ENCODE data around the gene CD2AP.

The CD2AP gene

DNA sequence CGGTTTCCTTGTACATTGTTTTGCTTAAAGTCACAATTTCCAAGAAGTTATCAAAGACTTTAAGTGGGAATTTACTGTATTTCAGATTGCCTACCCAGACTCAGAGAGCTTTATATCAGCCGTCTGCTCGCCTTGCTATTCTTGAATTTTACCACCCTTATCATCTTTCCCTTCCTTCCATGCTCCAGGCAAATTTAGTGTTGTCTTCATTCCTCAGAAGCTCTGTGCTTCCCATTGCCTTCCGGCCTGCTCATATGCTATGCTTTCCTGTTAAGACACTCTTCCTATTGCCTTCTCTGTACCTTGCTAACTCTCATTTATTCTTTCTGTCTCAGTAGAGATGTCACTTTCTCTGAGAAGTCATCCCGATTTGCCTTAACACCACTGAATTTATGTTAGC is 52.1 kb downstream of the CD2AP start:
- TF ChIP-seq SIN3A (IDR thresholded peaks at IDR 0.05; ENCODE audit: borderline replicate concordance, insufficient read depth, low read length) (no peak), TAF1 (IDR thresholded peaks at IDR 0.05; ENCODE audit: borderline replicate concordance, insufficient read depth, low read length) (no peak), POLR2AphosphoS5 (IDR thresholded peaks at IDR 0.05; ENCODE audit: low read depth, low read length) (no peak), FOXP2 (optimal IDR thresholded peaks at IDR 0.05; ENCODE audit: borderline replicate concordance, extremely low read depth, extremely low read length, insufficient read depth) (no peak)
- TF ChIP-seq, protein P1, sequence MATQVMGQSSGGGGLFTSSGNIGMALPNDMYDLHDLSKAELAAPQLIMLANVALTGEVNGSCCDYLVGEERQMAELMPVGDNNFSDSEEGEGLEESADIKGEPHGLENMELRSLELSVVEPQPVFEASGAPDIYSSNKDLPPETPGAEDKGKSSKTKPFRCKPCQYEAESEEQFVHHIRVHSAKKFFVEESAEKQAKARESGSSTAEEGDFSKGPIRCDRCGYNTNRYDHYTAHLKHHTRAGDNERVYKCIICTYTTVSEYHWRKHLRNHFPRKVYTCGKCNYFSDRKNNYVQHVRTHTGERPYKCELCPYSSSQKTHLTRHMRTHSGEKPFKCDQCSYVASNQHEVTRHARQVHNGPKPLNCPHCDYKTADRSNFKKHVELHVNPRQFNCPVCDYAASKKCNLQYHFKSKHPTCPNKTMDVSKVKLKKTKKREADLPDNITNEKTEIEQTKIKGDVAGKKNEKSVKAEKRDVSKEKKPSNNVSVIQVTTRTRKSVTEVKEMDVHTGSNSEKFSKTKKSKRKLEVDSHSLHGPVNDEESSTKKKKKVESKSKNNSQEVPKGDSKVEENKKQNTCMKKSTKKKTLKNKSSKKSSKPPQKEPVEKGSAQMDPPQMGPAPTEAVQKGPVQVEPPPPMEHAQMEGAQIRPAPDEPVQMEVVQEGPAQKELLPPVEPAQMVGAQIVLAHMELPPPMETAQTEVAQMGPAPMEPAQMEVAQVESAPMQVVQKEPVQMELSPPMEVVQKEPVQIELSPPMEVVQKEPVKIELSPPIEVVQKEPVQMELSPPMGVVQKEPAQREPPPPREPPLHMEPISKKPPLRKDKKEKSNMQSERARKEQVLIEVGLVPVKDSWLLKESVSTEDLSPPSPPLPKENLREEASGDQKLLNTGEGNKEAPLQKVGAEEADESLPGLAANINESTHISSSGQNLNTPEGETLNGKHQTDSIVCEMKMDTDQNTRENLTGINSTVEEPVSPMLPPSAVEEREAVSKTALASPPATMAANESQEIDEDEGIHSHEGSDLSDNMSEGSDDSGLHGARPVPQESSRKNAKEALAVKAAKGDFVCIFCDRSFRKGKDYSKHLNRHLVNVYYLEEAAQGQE (IDR thresholded peaks at IDR 0.05; ENCODE audit: insufficient read depth in 1 of 2, low read depth in 2 of 2, low read length in 2 of 2), result no peak

DNA sequence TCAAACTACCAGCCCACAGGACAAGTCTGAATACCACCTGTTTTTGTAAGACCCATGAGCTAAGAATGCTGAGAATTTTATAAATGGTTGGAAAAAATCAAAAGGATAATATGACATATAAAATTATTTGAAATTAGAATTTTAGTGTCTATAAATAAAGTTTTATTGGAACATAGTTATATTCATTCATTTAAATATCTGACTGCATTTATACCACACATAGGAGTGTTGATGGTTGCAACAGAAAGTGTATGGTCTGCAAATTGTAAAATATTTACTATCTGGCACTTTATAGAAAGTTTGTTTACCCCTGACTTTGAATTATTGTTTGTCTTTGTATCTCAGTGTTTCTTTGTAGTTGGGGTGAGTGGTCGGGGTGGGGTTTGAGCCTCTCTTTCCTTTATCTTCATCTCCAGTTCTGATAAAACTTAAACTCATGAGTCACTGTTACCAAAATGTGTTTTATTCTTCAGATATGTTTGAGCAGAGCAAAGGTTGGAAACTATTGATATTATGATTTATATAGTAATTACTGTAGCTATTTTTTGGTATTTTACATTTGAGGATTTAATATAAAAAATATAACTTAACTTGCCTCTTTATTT is 55.5 kb downstream of the CD2AP start:
- no peak for TF ChIP-seq POLR2AphosphoS5 (IDR thresholded peaks at IDR 0.05; ENCODE audit: low read depth, low read length)
- TF ChIP-seq SIN3A (IDR thresholded peaks at IDR 0.05; ENCODE audit: borderline replicate concordance, insufficient read depth, low read length), result no peak
- no peak for TF ChIP-seq FOXP2 (optimal IDR thresholded peaks at IDR 0.05; ENCODE audit: borderline replicate concordance, extremely low read depth, extremely low read length, insufficient read depth)
- TF ChIP-seq, protein P1 (IDR thresholded peaks at IDR 0.05; ENCODE audit: insufficient read depth in 1 of 2, low read depth in 2 of 2, low read length in 2 of 2), result no peak
- TF ChIP-seq TAF1 (IDR thresholded peaks at IDR 0.05; ENCODE audit: borderline replicate concordance, insufficient read depth, low read length), result no peak

DNA sequence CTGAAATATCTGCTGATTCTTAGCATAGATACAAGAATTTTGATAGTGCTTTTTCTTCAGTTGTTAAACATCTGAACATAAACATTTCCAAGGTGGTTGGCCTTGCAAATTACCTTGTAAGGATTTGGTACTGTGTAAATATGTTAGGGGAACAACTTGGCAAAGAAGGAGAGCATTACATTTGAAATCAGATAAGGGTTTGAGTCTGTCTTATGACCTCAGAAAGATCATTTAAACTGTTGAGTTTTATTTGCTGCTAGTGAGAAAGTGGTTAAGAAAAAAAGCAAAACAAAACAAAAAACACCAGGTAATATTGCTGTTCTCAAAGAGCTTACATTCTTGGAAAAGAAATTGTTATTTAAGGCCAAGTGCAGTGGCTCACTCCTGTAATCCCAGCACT is 56.5 kb downstream of the CD2AP start:
- no peak for TF ChIP-seq TAF1 (IDR thresholded peaks at IDR 0.05; ENCODE audit: borderline replicate concordance, insufficient read depth, low read length)
- no peak for TF ChIP-seq SIN3A (IDR thresholded peaks at IDR 0.05; ENCODE audit: borderline replicate concordance, insufficient read depth, low read length)
- TF ChIP-seq, protein P1 (IDR thresholded peaks at IDR 0.05; ENCODE audit: insufficient read depth in 1 of 2, low read depth in 2 of 2, low read length in 2 of 2), result no peak
- TF ChIP-seq FOXP2 (optimal IDR thresholded peaks at IDR 0.05; ENCODE audit: borderline replicate concordance, extremely low read depth, extremely low read length, insufficient read depth), result no peak
- TF ChIP-seq POLR2AphosphoS5 (IDR thresholded peaks at IDR 0.05; ENCODE audit: low read depth, low read length), result no peak

DNA sequence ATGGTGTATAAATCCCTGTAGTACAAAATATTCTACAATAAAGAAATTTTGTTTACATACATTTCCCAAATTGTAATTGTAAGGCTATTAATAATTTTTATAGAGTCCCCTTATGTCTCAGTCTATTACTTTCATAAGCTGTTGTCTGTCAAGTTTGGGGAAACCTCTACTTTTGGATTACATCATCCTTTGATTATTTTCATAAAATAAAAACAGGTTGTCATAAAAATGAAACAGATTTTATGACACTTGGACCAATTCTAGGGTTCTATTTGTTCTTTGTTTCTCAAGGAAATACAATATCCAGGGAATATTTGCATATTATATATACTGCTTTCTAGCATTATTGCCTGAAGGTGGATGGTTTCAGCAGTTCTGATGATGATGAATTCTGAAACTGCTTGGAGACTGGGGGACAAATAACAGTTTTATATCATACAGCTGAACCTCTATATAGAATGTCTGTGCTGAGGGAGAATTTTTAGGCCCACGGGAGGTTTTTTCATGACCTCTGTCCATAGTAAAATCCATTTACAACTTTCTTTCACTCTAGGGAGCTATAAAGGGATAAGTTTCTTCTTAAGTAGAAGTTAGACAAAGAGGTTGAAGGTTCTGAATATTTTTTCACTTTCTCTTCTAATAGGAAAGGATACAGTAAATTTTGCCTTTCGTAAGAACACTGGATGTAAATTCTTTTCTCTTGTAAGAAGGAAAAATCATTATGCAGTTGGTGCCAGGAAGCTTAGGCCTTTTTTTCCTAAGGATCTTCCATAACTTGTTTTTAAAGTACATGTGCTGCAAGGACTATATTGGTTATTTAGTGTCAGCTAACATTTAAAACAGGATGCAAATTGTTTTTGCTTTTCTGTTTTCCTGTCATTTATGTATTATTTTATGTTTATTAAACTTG is 58.0 kb downstream of the CD2AP start:
- TF ChIP-seq SIN3A (IDR thresholded peaks at IDR 0.05; ENCODE audit: borderline replicate concordance, insufficient read depth, low read length) (no peak), POLR2AphosphoS5 (IDR thresholded peaks at IDR 0.05; ENCODE audit: low read depth, low read length) (no peak), TAF1 (IDR thresholded peaks at IDR 0.05; ENCODE audit: borderline replicate concordance, insufficient read depth, low read length) (no peak), FOXP2 (optimal IDR thresholded peaks at IDR 0.05; ENCODE audit: borderline replicate concordance, extremely low read depth, extremely low read length, insufficient read depth) (no peak)
- TF ChIP-seq, protein P1 (IDR thresholded peaks at IDR 0.05; ENCODE audit: insufficient read depth in 1 of 2, low read depth in 2 of 2, low read length in 2 of 2), result no peak

All from PFSK-1 (cell line).